ENCODE measurements around the gene PSMD13. TPM values are rescaled to one million over a fixed set of nuclear protein-coding genes. Genes with fewer than 3 reads are reported as not detected.
"Not testable (repeated sequence)": the region's sequence is repeated elsewhere in the genome, so short reads cannot be mapped to it uniquely, and the experiment has no call there.

PSMD13 gene
- total RNA-seq, 1 donor from 2014 or later: 190 TPM

DNA sequence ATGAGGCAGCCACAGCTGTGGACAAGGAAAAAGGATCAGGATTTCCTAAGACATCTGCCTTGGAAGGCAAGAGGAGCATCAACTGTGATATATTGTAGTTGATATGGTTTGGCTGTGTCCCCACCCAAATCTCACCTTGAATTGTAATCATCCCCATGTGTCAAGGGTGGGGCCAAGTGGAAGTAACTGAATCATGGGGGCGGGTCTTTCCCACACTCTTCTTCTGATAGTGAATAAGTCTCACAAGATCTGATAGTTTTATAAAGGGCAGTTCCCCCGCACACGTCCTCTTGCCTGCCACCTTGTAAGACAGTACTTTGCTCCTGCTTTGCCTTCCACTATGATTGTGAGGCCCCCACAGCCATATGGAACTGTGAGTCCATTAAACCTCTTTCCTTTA is 19.1 kb upstream of the PSMD13 start:
- no peak for DNase-seq (ENCODE audit: low read depth in 2 of 2)

DNA sequence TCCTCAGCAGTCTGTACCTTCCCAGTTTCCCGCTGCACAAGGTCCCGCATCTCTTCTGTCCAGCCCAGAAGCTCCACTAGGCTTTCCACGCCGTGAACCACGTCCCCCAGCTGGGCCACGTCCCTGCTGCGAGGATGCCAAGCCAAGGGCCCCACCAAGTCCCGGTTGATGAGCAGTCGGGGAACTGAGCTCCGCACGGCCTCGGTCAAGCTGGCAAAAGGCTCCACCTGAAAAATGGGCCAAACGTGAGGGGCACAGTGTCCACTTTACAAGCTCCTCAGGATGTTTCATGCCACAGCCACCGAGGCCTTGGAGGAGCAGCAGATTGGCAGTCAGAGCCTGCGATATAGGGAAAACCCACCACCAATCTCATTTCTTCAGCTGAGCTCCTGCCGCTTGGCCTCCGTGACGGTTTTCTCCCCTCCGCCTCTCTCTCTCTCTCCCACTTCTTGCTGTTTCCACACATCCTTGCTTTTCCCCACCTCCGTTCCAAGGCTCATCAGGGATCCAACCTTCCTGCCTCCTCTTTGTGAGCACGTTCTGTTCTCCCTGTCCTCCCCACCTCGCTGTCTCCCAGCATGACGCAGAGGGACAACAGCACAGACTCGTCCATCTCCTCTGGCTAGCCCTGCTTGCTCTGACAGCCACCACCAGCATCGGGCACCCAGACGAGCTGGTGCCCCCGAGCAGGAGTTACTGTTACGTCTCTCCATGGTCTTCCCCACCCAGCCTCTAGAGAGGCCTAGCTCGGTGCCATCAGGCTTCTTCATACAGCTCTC is 17.8 kb upstream of the PSMD13 start:
- DNase-seq (ENCODE audit: low read depth in 2 of 2): no peak

DNA sequence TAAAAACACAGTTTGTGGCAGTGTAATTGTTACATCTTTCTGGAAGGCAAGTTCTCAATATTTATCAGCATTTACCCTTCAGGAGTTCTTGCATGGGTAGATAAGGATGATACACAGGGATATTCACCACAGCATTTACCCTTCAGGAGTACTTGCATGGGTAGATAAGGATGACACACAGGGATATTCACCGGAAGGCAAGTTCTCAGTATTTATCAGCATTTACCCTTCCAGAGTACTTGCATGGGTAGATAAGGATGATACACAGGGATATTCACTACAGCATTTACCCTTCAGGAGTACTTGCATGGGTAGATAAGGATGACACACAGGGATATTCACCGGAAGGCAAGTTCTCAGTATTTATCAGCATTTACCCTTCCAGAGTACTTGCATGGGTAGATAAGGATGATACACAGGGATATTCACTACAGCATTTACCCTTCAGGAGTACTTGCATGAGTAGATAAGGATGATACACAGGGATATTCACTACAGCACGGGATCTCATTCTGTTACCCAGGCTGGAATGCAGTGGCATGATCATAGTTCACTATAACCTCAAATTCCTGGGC is 16.0 kb upstream of the PSMD13 start:
- DNase-seq (ENCODE audit: low read depth in 2 of 2): not testable (repeated sequence)

DNA sequence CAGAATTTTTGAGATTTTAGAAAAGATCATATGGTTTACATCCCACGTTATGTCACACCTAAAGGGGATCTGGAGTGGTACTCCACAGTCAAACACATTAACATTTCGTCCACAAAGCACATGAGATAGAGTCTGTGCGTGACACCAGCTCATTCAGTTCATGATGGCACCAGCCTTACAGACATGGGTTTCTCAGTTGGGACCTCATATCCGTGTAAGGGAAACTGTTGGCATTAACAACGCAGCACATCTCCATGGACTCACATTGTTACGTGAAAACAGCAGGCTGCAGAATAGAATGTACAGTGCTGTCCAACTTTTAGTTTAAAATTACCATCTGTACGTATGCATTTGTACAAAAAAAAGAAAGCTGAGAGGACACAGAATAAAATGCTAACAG is 15.2 kb upstream of the PSMD13 start:
- DNase-seq (ENCODE audit: low read depth in 2 of 2): no peak

DNA sequence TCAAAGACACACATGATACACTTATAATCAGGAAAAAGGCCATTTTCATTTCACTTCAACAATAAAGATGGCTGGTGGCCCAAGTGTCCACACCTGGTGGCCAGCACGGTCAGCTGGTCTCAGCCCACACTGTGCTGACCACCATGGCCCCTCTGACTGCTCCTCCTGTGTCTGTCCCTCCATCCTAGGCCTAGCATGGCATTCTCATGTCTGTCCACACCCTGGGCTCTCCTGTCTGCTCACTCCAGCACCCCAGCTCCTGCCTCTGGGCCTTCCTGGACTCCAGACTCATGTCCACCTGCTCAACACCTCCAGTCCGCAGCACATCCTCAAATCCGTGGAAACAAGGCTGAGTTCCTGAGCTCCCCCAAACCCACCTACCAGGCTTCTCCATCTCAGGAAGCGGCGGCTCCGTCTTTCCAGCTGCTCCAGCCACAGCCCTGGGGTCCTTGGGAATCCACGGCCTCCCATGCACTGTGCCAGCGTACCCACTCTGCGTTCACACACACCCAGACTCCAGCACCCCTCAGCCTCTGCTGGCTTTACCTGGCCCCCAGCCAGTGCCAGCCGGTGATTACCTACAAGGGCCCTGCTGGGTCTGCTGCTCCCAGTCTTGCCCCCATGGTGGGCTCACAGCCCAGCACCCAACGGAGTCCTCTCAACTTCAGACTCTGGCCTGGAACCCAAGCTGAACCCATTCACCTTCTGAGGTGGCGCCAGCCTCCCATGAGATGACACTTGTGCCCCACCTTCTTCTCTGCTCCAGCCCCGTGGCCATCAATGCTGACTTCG is 14.6 kb upstream of the PSMD13 start:
- DNase-seq (ENCODE audit: low read depth in 2 of 2): no peak

DNA sequence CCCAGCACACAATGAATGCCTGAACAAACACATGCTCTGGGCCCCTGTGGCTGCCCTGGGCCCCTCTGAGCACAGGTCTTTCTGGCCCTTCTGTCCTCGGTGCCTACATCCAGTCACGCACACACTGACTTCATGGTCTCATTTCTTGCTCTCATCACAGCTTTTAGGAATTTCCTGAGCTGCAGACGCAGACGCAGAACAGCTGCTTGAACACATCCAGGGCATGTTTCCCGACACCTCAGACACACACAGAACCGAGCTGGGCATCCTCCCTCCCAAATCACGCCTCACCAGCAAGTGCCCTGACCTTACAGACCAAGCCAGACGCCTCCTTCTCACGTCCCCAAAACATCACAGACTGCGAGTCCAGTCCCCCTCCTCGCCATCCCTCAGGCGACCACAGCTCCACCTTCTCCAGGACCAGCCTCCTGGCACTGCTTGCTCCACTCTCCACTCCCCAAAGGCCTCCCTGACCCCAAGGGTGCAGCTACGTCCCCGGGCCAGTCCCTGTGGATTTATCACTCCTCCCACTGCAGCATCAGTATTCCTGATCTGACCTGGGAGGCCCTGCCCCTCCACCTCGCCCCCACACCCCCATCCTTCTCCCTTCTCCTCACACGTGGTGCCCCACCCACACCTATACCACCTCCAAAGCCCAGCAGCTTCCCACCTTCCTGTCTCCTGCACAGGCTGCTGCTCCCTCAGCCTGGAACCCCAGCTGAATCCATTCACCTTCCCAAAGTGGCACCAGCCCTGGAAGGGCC is 13.6 kb upstream of the PSMD13 start:
- DNase-seq (ENCODE audit: low read depth in 2 of 2): no peak

DNA sequence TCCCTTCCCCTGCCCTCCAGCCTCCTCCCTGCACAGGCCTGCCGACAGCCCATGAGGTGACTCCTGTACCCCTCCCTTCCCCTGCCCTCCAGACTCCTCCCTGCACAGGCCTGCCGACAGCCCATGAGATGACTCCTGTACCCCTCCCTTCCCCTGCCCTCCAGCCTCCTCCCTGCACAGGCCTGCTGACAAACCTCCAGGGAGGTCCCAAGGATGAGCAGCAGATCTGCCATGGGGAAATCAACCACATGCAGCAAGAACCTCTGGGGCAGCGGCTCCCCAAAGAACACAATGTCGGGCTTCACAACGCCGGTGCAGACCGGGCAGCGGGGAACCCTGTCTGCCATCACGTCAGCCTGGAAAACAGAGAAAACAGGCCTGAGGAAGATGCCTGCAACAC is 12.9 kb upstream of the PSMD13 start:
- no peak for DNase-seq (ENCODE audit: low read depth in 2 of 2)

DNA sequence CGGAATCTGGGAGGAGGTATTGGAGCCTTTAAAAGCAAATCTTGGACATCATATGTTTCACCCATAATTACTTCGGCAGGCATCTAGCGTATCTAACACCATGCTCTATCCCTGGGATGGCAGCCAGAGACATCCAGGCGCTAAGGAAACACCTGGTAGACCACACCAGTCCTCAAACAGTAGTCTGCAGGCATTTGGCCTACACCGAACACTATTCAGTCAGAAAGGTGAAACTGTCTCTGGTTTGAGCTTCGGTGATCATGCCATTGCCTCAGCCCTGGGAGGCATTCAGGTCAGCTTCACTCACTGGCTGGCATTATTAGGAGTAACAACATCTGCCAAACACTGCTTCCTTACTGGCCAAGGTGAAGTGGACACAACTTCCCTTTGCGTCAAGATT is 12.4 kb upstream of the PSMD13 start:
- DNase-seq (ENCODE audit: low read depth in 2 of 2): no peak

DNA sequence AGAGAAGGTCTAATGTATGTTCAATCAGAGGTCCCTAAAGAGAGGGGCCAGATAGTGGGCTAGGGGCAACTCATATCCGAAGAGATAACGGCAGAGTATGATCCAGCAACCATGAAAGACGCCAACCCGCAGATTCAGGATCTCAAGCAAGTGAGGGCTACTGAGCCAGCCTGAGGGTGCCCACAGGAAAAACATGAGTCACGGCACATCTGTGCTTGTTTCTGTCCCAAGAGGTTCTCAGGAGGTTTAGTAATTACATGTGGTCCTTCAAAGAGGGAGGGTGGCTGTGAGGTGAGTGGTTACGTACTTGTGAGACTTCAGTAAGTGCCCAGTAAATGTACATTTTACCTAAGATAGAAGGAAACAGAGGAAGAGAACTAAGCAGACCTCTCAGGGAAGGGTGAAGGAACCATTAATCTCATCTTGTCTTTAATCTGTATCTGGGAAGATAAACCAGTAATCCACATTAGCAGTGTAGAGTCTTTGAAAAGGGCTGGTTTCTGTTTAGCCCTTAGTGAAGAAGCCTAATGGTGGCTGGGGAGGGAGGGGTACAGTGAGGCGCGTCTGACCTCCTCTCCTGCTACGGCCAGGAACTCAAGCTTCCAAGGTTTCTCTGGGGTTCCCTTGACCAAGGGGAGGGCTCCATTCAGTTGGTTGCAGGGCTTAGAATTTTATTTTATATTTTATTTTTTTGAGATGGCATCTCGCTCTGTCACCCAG is 10.9 kb upstream of the PSMD13 start:
- no peak for DNase-seq (ENCODE audit: low read depth in 2 of 2)

DNA sequence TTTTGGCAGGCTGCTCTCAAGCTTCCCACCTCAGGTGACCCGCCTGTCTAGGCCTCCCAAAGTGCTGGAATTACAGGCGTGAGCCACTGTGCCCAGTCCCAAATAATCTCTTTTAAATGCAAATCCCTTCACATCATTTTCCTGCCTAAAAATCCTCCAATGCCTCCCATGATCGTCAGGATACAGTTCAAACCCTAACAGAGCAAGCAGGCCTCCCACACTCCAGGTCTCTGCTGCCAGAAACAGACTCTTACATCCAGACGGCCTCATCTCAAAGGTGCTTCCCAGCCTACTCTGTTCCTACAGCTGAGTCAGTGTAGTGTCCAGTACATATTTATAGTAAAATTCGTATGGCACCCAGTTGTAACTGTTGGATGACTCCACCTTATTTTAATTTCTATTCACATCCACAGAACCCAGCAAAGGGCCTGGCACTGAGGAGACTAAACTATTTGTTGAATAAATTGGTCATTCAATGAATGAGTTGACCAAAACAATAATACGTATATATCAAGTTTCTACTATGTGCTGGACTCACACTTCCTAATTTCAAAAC is 8.9 kb upstream of the PSMD13 start:
- no peak for DNase-seq (ENCODE audit: low read depth in 2 of 2)

DNA sequence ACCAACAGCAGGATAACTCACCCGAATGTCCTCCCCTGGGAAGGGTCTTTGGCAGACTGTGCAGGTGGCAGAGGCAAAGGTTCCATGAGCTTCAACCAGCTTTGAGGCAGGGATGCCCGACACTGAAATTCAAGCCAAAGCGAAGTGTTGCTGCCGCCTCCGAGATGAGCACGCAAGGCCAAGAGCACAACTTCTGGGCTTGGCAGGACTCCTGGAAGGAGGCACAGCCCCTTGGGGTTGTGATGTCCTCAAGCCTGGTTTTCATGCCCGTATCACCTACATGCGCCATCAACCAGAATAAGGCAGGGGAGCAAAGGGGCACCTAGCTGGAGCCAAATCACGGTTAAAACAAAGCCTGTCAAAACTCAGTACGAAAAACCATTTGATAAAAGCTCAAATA is 6.3 kb upstream of the PSMD13 start:
- DNase-seq (ENCODE audit: low read depth in 2 of 2): no peak

DNA sequence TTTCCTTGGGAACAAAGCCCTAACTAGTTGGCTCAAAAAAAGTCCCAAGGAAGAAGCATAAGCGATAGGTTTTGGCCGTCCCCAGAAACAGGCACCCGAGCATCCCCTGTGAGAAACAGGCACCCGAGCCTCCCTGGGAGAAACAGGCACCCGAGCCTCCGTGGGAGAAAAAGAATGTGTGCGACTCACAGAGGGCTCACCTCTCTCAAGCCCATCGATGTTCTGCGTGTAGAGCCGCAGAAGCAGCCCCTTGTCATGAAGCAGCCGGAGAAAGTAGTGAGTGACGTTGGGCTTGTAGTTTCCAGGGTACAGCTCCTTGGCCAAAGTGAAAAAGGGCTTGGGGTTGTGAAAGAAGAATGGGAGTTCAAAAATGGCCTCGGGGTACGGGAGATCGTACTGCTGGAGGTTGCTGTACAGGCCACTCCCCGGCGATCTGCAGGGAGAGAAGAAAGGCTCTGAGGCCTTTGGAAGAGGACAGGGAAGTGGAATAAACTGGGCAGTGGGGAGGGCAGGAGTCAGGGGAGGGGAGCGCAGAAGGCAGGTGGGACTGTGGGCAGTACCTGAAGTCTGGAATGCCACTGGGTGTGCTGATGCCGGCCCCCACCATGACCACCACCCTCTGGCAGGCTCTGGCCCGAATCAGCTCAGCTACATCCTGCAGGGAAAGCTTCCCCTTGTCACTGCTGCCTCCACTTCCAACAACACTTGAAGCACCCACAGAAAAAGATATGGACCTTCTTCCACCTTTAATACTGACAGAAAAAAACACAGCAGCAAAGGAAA is 3.8 kb upstream of the PSMD13 start:
- DNase-seq (ENCODE audit: low read depth in 2 of 2): no peak

DNA sequence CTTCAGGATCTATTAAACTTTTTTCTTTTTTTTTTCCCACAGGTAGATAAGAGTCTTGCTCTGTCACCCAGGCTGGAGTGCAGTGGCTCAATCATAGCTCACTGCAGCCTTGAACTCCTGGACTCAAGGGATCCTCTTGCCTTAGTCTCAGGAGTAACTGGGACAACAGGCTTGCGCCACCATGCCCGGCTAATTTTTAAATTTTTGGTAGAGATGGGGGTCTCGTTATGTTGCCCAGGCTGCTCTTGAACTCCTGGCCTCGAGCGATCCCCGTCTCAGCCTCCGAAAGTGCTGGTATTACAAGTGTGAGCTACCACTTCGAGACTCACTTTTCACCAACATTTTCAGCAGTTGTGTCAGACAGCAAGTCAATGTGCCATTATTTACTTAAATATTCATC is 1.6 kb upstream of the PSMD13 start:
- DNase-seq (ENCODE audit: low read depth in 2 of 2): no peak

DNA sequence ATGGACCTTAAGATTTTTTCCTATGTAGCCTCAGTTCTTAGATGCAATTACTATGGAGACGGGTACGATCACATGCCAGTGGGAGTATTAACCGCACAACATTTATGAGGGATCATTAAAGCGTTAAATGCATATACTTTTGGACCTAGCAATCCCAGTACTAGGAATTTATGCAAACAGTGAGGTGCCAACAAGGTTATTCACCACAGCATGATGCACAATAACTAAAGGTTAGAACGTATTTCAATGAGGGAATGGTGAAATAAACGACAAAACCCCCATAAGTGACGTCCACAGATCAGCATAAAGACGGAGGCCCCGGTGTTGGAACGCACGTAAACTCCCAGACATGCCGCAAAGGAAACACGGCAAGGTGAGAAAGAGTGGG is 1.2 kb upstream of the PSMD13 start:
- DNase-seq (ENCODE audit: low read depth in 2 of 2): no peak

DNA sequence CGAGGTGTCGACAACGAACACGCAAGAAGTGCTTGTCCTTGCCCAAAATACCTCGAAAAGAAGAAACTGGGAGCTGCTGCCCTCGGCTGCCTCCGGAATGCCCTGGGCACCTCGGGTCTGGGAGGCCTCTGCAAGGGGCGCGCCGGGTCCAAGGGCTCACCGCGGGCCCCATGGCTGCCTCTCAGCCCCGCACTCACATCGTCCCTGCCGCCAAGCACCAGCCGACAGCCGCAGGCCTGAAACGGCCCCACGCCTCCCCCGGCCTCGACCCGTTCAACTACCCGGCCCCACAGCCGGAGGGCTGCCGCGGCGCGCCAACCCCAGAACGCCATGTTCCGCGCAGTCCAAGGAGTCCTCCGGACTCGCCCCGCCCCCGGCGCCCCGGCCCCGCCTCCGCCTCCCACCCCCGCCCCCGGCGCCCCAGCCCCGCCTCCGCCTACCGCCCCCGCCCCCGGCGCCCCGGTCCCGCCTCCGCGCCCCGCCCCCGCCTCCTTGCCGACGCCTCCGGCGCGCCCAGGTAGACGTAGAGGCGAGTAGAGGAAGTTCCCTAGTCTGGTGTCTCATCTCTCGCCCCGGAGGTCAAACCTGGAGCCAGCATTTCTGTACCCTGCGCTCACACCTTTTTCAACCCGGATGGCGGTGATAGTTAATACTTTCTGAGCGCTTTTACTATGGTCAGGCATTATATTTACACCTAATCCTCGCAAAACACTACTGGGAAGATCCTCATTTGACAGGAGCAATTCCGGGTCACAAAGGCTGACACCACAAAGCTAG is 591 bp upstream of the PSMD13 start, which contains the start of gene SIRT3:
TSS of gene SIRT3 (minus strand) at position 346 of the 777 bp plus-strand sequence. CDS start at position 332, 14 bp downstream.
- peak; percentile 22 to 83 for DNase-seq (ENCODE audit: low read depth in 2 of 2)

DNA sequence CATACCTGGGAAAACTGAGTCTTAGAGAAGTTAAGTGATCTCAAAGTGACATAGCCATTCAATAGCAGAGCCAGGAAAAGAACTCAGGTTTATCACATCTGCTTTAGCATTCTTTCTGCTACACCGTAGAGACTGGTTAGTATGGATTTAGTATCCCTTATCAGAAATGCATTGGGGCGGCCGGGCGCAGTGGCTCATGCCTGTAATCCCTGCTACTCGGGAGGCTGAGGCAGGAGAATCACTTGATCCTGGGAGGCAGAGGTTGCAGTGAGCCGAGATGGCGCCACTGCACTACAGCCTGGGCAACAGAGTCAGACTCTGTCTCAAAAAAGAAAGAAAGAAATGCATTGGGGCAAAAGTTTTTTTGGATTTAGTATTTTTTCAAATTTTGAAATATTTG is 1.6 kb downstream of the PSMD13 start:
- not testable (repeated sequence) for DNase-seq (ENCODE audit: low read depth in 2 of 2)

DNA sequence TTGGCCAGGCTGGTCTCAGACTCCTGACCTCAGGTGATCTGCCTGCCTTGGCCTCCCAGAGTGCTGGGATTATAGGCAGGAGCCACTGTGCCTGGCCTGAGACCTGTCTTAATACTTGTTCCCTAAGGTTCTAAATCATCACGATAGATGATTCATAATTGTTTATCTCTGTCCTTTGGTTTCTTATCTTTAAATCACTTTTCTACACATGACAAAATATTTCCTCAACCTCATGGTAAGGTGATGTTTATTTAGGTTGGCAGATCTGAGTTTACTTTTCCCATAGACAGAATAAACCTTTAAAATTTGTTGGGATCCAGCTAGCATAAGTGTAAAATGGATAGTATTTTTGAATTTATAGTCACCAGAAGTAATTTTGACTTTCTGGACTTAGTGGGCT is 3.5 kb downstream of the PSMD13 start:
- DNase-seq (ENCODE audit: low read depth in 2 of 2): no peak

DNA sequence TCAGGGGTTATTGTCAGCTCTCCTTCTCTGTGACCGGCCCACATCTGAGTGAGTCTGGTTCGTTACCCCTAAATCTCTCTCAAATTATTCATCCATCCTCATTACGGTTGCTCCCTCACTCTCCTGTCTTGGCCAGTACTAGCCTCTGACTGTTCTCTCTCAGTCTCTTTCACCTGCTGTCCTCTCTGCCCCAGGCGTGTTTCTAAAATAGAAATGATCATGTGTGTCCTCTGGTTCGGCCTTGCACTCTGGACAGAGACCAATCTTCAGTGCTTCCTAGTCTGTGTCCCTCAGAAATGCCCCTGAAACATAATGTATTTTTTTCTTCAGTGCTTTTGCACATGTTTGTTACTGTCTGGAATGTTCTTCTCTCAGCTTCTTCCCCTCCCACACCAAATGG is 4.9 kb downstream of the PSMD13 start:
- no peak for DNase-seq (ENCODE audit: low read depth in 2 of 2)

DNA sequence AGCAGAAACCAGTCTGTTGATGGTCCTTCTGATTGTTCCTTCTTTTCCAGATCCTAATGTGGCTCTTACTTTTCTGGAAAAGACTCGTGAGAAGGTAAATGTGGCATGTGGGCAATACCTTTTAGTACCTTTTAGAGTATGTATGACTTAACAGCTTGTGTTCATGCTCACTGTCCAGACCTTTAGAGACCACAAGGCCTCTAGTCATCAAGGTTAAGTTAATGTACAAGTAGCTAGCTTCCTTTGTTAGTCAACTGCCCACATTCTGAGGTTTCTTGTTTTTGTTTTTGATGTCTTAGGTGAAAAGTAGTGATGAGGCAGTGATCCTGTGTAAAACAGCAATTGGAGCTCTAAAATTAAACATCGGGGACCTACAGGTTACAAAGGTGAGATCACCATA is 7.6 kb downstream of the PSMD13 start:
- DNase-seq (ENCODE audit: low read depth in 2 of 2): no peak

Measured in dermis microvascular lymphatic vessel endothelial cell (primary cell).